ENCODE data around the gene SCN3B.

- TF ChIP-seq POLR2A (IDR thresholded peaks at IDR 0.05) (no peak), EP300 (IDR thresholded peaks at IDR 0.05) (no peak), POLR2AphosphoS5 (IDR thresholded peaks at IDR 0.05) (no peak)
- TF ChIP-seq, protein P1, sequence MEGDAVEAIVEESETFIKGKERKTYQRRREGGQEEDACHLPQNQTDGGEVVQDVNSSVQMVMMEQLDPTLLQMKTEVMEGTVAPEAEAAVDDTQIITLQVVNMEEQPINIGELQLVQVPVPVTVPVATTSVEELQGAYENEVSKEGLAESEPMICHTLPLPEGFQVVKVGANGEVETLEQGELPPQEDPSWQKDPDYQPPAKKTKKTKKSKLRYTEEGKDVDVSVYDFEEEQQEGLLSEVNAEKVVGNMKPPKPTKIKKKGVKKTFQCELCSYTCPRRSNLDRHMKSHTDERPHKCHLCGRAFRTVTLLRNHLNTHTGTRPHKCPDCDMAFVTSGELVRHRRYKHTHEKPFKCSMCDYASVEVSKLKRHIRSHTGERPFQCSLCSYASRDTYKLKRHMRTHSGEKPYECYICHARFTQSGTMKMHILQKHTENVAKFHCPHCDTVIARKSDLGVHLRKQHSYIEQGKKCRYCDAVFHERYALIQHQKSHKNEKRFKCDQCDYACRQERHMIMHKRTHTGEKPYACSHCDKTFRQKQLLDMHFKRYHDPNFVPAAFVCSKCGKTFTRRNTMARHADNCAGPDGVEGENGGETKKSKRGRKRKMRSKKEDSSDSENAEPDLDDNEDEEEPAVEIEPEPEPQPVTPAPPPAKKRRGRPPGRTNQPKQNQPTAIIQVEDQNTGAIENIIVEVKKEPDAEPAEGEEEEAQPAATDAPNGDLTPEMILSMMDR (IDR thresholded peaks at IDR 0.05): no peak
Measured at GRCh38 chr11:123601743-123602142, 52.7 kb downstream of the SCN3B start.
